ENCODE results near the gene EFCAB10.
"Not testable (repeated sequence)": the region's sequence is repeated elsewhere in the genome, so short reads cannot be mapped to it uniquely, and the experiment has no call there.

The EFCAB10 gene

DNA sequence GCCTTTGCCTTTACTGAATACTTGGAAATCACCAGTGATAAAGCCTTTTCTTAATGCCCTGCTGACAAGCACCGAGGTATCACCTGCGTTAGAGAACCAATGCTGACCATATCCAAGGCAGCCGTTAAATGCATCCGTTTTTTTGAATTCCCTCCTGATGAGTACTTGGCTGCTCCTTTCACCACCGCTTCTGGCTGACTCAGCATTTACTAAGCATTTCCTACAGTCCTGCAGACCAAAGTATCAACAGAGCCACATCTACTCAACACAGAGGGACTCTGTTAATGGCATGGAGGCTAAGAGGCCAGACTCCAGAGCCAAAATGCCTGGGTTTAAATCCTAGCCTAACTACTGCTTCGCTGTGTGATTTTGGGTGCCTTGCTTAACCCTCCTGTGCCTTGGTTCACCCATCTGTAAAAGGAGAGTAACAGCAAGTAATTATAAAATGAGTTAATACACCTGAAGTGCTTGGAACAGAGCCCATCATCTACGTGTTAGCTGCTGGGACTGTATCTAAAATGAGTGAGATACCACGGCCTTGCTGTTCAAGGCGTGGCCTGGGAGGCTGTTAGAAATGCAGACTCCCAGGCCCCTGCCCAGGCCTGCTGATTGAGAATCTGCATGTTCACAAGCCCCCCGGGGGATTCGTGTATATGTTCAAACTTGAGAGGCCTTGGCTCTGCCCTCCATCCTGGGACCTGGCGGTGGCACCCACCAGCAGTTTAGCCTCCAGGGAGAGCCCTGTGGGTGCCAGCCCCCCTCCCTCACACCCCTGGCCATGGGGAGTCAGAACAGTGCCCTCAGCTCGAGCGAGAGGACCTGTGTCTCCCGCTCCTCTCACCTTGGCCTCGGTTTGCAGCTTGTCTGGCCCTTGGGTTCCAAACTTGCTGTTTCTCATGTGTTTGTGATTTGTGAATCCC lies 30.8 kb upstream of the EFCAB10 start:
- H3K27ac Mint-ChIP-seq, result no peak overlapping the region
- DNase-seq (ENCODE audit: low spot score), result no peak
- no peaks in the 10 kb centered on the region for H3K9me3 Mint-ChIP-seq
- no peaks in the 10 kb centered on the region for H3K4me1 Mint-ChIP-seq (ENCODE audit: low read depth)
- H3K4me3 Mint-ChIP-seq, result no peak overlapping the region
- H3K36me3 Mint-ChIP-seq (ENCODE audit: low read depth), result peaks cover 7% of the 10 kb centered on the region
- no peaks in the 10 kb centered on the region for H3K27me3 Mint-ChIP-seq (ENCODE audit: low read depth)

DNA sequence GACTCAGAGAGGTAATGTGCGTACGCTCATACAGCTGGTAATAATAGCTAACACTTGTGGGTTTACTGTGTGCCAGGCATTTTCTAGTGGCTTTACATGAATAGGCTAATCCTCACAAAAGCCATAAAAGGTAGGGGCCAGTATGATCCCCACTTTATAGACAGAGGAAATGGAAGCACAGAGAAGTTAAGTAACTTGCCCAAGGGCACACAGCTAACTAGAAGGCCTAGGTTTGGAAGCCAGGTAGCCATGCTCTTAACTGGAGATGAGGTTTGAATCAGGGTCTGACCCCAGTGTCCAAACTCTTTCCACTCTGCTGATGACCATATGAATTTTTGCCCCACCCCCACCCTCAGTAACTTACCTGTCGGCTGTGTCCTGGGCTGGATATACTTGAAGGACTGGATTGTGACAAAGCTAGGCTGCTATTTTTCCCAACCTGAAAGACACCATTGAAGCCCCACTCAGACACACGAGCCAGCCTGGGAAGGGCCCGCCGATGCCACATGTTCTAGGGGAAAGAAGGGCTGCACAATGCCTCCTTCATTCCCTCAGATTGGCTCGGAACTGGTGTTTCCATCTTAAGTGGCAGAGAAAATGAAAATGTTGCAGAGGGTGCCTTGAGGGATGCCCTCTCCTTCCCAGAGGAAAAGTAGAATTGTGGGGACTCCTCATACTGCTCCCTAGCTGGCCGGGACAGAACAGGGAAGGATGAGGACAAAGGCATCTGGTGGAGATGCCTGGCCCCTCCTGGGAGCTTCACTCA lies 29.1 kb upstream of the EFCAB10 start:
- Mint-ChIP-seq H3K27ac (no peak overlapping the region), H3K36me3 (ENCODE audit: low read depth) (peaks cover 7% of the 10 kb centered on the region), H3K4me1 (ENCODE audit: low read depth) (no peaks in the 10 kb centered on the region), H3K4me3 (no peak overlapping the region), H3K9me3 (no peaks in the 10 kb centered on the region), H3K27me3 (ENCODE audit: low read depth) (no peaks in the 10 kb centered on the region)
- DNase-seq (ENCODE audit: low spot score), result no peak

DNA sequence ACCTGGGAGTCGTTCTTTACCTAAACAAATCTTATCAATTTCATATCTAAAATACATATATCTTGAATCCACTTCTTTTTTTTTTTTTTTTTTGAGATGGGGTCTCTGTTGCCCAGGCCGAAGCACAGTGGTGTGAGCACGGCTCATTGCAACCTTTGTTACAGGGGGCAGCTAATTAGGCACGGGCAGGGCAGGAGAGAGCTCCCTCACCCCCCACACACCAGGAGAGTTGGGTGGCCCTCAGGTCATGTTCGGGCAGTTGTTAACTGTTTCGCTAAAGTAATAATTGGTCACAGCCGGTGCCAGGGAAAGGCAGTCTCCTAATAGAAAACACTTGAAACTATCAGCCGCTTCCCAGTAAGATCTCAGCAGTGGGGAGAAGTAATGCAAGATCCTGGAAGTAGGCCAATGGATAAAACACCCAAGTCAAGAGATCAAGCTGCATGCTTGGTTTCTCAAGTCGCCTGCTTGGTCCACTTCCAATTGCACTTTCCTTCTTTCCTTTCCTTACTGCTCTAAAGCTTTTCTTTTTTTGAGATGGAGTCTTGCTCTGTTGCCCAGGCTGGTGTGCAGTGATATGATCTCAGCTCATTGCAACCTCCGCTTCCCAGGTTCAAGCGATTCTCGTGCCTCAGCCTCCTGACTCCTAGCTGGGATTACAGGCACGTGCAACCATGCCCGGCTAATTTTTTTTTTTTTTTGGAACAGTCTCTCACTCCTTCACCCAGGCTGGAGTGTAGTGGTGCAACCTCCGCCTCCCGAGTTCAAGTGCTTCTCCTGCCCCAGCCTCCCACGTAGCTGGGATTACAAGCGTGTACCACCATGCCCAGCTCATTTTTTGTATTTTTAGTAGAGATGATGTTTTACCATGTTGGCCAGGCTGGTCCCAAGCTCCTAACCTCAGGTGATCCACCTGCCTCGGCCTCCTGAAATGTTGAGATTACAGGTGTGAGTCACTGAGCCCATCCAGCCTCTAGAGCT lies 21.3 kb upstream of the EFCAB10 start:
- H3K27ac Mint-ChIP-seq, result no peak overlapping the region
- peaks cover 2% of the 10 kb centered on the region for H3K27me3 Mint-ChIP-seq (ENCODE audit: low read depth)
- H3K4me1 Mint-ChIP-seq (ENCODE audit: low read depth), result no peaks in the 10 kb centered on the region
- H3K4me3 Mint-ChIP-seq, result no peak overlapping the region
- no peak for DNase-seq (ENCODE audit: low spot score)
- H3K9me3 Mint-ChIP-seq, result no peaks in the 10 kb centered on the region
- H3K36me3 Mint-ChIP-seq (ENCODE audit: low read depth), result no peaks in the 10 kb centered on the region

DNA sequence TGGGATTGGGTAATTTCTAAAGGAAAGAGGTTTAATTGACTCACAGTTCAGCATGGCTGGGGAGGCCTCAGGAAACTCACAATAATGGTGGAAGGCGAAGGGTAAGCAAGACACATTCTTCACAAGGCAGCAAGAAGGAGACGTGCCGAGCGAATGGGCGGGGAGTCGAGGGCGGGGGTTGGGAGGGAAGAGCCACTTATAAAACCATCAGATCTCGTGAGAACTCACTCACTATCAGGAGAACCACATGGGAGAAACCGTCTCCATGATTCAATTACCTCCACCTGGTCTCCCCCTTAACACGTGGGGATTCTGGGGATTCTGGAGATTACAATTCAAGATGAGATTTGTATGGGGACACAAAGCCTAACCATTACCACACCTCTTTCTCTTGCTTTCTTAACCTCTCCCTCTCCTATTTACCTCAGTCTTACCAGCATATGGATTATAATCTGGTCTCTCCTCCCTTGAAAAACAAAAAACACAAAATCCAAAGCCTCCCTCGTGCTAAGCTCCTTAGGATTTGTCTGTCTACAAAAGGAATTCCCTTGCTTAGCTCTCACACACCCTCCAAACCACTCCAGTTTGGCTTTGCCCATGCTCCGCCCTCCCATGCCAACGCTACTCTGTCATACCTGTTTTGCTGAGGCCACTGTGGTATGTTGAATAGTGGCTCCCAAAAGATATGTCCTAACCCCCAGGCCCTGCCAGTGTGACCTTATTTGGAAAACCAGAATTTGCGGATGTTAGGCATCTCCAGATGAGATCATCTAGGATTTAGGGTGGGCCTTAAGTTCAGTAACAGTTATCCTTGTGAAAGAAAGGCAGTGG lies 19.6 kb upstream of the EFCAB10 start:
- Mint-ChIP-seq H3K9me3 (no peaks in the 10 kb centered on the region), H3K27ac (no peak overlapping the region), H3K4me3 (no peak overlapping the region), H3K4me1 (ENCODE audit: low read depth) (no peaks in the 10 kb centered on the region), H3K36me3 (ENCODE audit: low read depth) (no peaks in the 10 kb centered on the region), H3K27me3 (ENCODE audit: low read depth) (peaks cover 5% of the 10 kb centered on the region)
- no peak for DNase-seq (ENCODE audit: low spot score)

DNA sequence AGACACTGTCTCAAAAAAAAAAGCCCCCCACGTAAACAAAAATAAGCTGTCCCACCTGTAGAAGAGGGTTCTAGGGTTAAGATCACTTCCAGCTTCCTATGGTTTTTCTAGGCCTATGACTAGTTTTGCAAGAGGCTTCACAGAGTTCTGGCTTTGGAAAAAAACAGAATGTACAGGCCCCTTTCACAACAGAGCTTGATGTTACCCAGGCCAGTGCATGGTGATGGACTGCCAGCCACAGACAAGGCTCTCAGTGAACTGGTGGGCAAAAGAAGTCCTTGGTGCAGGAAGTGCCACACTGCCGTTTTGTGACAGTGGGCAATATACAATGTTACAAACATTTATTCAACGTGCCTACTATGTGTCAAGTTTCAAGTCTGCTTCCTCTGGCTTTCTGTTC lies 18.3 kb upstream of the EFCAB10 start:
- H3K4me3 Mint-ChIP-seq, result no peak overlapping the region
- H3K9me3 Mint-ChIP-seq, result no peaks in the 10 kb centered on the region
- no peak overlapping the region for H3K27ac Mint-ChIP-seq
- DNase-seq (ENCODE audit: low spot score), result no peak
- H3K36me3 Mint-ChIP-seq (ENCODE audit: low read depth), result no peaks in the 10 kb centered on the region
- H3K27me3 Mint-ChIP-seq (ENCODE audit: low read depth), result peaks cover 5% of the 10 kb centered on the region
- H3K4me1 Mint-ChIP-seq (ENCODE audit: low read depth), result no peaks in the 10 kb centered on the region

DNA sequence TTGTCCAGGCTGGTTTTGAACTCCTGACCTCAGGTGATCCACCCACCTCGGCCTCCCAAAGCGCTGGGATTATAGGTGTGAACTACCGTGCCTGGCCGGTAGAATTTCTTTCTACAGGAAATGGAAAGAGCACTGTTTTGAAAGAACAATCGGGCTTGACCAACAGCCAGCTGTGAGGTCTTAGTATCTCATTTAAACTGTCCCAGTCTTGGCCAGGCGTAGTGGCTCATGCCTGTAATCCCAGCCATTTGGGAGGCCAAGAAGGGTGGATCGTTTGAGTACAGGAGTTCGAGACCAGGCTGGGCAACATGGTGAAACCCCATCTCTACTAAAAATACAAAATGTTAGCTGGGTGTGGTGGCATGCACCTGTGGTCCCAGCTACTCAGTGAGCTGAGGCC lies 17.8 kb upstream of the EFCAB10 start:
- not testable (repeated sequence) for H3K9me3 Mint-ChIP-seq; DNase-seq (ENCODE audit: low spot score); H3K4me1 Mint-ChIP-seq (ENCODE audit: low read depth); H3K4me3 Mint-ChIP-seq; H3K27ac Mint-ChIP-seq; H3K36me3 Mint-ChIP-seq (ENCODE audit: low read depth); H3K27me3 Mint-ChIP-seq (ENCODE audit: low read depth)

DNA sequence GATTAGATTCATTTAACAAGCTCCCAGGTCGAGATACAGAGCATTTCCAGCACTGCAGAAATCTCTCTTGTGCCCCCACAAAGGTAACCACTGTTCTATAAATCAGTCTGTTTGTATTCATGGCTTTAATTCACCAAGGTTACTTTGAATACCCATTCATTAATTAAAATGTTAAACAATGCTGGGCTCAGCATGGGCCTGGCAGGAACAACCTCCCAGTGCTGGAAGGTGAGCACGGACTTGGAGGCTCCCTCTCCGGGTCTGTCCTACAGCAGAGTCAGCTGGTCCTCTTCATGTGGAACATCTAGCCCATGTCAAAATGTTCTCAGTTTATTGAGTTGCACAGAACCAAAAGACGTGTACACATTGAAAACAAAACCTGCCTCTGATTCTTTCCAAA lies 15.6 kb upstream of the EFCAB10 start:
- H3K36me3 Mint-ChIP-seq (ENCODE audit: low read depth), result no peaks in the 10 kb centered on the region
- no peak for DNase-seq (ENCODE audit: low spot score)
- H3K9me3 Mint-ChIP-seq, result no peaks in the 10 kb centered on the region
- peaks cover 7% of the 10 kb centered on the region for H3K27me3 Mint-ChIP-seq (ENCODE audit: low read depth)
- H3K4me3 Mint-ChIP-seq, result no peak overlapping the region
- H3K4me1 Mint-ChIP-seq (ENCODE audit: low read depth), result no peaks in the 10 kb centered on the region
- no peak overlapping the region for H3K27ac Mint-ChIP-seq

DNA sequence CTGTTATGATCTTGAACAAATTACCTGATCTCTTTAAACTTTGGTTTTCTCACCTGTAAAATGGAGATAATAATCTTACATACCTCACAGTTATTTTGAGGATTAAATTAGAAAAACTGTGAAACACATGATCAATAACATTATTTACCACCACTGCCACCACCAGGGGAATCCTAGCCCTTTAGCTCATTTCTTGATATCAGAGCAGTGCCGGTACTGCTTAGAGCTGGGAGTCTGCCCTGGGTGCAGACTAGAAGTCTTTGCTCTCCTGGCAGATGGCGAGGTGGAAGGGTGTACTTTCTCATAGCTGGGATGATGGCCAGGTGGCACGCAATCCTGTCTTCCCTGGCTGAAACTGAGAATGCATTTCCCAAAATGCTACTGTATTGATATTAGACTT lies 12.7 kb upstream of the EFCAB10 start:
- Mint-ChIP-seq H3K4me1 (ENCODE audit: low read depth) (peaks cover 3% of the 10 kb centered on the region), H3K4me3 (no peak overlapping the region), H3K36me3 (ENCODE audit: low read depth) (no peaks in the 10 kb centered on the region), H3K27ac (no peak overlapping the region), H3K27me3 (ENCODE audit: low read depth) (peaks cover 5% of the 10 kb centered on the region), H3K9me3 (no peaks in the 10 kb centered on the region)
- DNase-seq (ENCODE audit: low spot score), result no peak

DNA sequence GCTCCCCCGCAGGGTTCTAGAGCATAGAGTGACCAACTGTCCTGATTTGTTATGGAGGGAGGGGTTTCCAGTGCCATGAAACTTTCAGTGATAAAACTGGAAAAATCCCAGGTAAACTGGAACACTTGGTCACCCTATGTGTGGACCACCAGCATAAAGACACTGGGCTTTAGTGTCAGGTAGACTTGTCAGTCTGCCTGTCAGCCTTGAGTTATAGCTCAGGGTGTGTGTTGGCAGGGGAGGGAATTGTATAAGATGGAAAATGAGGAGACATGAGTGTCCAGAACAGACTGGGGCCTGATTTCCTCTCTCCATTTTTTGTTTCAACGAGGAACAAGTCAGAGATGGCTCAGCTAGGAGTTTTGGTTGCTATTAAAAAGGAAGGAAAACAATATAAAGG lies 10.2 kb upstream of the EFCAB10 start:
- H3K27ac Mint-ChIP-seq, result no peak overlapping the region
- peaks cover 9% of the 10 kb centered on the region for H3K4me1 Mint-ChIP-seq (ENCODE audit: low read depth)
- no peak for DNase-seq (ENCODE audit: low spot score)
- no peaks in the 10 kb centered on the region for H3K36me3 Mint-ChIP-seq (ENCODE audit: low read depth)
- H3K27me3 Mint-ChIP-seq (ENCODE audit: low read depth), result peaks cover 2% of the 10 kb centered on the region
- H3K9me3 Mint-ChIP-seq, result no peaks in the 10 kb centered on the region
- H3K4me3 Mint-ChIP-seq, result no peak overlapping the region

DNA sequence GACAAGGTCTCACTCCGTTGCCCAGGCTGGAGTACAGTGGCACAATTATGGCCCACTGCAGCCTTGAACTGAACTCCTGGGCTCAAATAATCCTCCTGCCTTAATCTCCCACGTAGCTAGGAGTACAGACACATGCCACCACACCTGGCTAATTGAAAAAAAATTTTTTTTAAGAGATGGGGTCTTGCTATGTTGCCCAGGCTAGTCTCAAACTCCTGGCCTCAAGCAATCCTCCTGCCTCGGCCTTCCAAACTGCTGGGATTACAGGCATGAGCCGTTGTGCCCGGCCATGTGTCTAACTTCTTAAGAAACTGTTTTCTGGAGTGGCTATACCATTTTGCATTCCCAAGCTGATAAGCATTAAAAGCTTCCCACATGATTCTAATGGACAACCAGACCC lies 9.5 kb upstream of the EFCAB10 start:
- no peaks in the 10 kb centered on the region for H3K9me3 Mint-ChIP-seq
- H3K4me3 Mint-ChIP-seq, result no peak overlapping the region
- H3K4me1 Mint-ChIP-seq (ENCODE audit: low read depth), result peaks cover 13% of the 10 kb centered on the region
- peaks cover 2% of the 10 kb centered on the region for H3K27me3 Mint-ChIP-seq (ENCODE audit: low read depth)
- no peaks in the 10 kb centered on the region for H3K36me3 Mint-ChIP-seq (ENCODE audit: low read depth)
- no peak overlapping the region for H3K27ac Mint-ChIP-seq
- DNase-seq (ENCODE audit: low spot score), result no peak

DNA sequence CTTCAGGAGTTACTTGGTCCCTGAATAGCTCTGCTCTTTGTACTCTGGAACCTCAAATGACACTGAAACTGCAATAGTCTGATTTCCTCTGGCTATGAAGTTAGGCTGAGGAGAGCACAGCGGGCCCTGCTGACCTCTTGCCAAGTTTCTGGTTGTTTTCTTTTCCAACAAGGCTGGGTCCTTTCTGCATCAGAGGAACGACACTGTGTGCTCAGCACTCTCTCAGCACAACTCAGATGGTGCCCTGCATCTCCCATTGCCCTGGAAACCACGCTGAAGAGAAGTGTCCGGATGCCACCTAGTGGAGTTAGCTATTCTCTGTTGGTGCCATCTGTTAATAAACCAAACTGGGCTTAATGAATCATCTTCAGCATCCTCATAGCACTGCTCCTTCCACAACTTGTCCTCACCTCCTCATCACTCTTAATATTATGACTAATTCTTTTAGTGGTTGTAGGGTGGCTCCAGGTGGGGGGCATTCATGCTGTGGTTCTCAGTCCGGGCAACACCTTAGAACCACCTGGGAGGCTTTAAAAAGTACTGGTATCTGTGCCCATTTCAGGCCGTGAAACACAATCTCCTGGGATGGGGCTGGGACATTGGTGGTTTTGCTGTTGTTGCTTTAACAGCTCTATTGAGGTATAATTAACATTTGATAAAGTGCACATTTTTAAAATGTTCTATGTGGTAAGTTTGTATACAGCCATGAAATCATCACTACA lies 8.2 kb upstream of the EFCAB10 start:
- H3K27ac Mint-ChIP-seq, result no peak overlapping the region
- DNase-seq (ENCODE audit: low spot score), result peak; percentile 45
- H3K4me3 Mint-ChIP-seq, result no peak overlapping the region
- H3K27me3 Mint-ChIP-seq (ENCODE audit: low read depth), result peaks cover 2% of the 10 kb centered on the region
- H3K4me1 Mint-ChIP-seq (ENCODE audit: low read depth), result peaks cover 13% of the 10 kb centered on the region
- peaks cover 6% of the 10 kb centered on the region for H3K9me3 Mint-ChIP-seq
- H3K36me3 Mint-ChIP-seq (ENCODE audit: low read depth), result no peaks in the 10 kb centered on the region

DNA sequence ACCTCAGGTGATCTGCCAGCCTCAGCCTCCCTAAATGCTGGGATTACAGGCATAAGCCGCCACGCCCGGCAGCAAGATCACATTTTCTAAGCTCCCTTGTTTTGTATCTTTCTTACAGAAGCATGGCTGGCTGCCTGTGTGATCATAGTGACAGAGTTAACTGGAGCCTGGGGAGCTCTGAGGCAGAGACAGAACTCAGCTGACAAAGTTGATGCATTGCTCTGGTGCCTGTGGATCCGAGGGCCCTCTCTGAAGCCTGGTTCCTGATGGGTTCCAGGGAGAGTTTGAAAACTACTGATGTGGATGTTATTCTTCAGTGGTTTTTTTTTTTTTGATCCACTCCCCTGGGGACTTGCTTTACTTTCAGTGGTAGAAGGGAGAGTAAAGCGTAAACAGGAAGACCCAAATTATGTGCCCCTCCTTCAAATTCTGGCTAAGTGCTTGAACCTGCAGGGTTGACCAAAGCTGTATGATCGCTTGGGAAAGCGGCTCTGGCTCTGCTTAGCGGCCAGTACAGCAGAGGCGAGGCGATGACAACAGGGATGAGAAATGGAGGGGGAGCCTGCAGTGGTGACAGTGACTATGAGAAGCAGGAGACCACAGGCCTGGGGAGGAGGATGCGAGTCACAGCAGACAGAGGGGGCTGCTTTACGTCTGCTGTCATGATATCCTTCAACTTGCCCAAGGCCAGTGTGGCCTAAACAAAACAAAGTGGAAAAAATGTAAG lies 6.8 kb upstream of the EFCAB10 start:
- peaks cover 2% of the 10 kb centered on the region for H3K27me3 Mint-ChIP-seq (ENCODE audit: low read depth)
- no peak overlapping the region for H3K4me3 Mint-ChIP-seq
- no peak for DNase-seq (ENCODE audit: low spot score)
- H3K36me3 Mint-ChIP-seq (ENCODE audit: low read depth), result no peaks in the 10 kb centered on the region
- H3K27ac Mint-ChIP-seq, result no peak overlapping the region
- H3K9me3 Mint-ChIP-seq, result peaks cover 12% of the 10 kb centered on the region
- H3K4me1 Mint-ChIP-seq (ENCODE audit: low read depth), result peaks cover 13% of the 10 kb centered on the region

Measured in T-helper 2 cell treated with Interferon-gamma antibody and Interleukin-4, amounts not matched to agents 5 μg/mL and 100 μg/mL, for 36 hours (primary cell).